Heart left ventricle (tissue), 13 donors: ENCODE results near the gene RNU11.

ENCODE experiments used
- POLR2A ChIP-seq, 2 donors: fragments of 450-650 bp; IDR thresholded peaks; one replicate each; pipeline ENCODE4 v1.6.1; 2017; ENCODE audit warnings: antibody characterized with exemption in 2 of 2, mild to moderate bottlenecking in 2 of 2, moderate library complexity in 2 of 2
- TF ChIP-seq, protein P1 (sequence below), 12 donors: fragments of 200-600 bp; sonication (generic) in 4 of 12; IDR thresholded peaks; one replicate each; pipeline versions ENCODE4 v1.5.0 to v1.8.0; 2018 to 2022; ENCODE audit warnings: antibody characterized with exemption in 12 of 12, mild to moderate bottlenecking in 5 of 12
- donor health status: ischemic (EF 13 %, LVEDD 7.1; RV severe dilation, severe dysfunction).
- donor health status: DM: no; HTN: yes; CAD: no.
- donor health status: DM: no; HTN: no; CAD: no.
- donor health status: ischemic (EF 25% LVEDD 6.9; RV normal size, moderate dysfunction).
- donor health status: ischemic (EF 25% LVEDD 5.7; RV mildly dilated, moderate dysfunction).
- donor health status: ischemic (EF 35%, LVEDD 5.7; RV mildly dilated, moderate dysfunction).
- donor health status: nonischemic (EF 11% LVEDD 7.7; RV severe dilation, severe dysfunction).
- donor health status: DM: yes; HTN: yes; CAD: no.
- donor health status: PGD.
- donor health status: ischemic (EF 29% LVEDD 5.4; RV normal size, mild dysfunction).
- donor health status: nonischemic (EF 23%, LVEDD 6.1; RV moderate dilation, normal function).

DNA sequence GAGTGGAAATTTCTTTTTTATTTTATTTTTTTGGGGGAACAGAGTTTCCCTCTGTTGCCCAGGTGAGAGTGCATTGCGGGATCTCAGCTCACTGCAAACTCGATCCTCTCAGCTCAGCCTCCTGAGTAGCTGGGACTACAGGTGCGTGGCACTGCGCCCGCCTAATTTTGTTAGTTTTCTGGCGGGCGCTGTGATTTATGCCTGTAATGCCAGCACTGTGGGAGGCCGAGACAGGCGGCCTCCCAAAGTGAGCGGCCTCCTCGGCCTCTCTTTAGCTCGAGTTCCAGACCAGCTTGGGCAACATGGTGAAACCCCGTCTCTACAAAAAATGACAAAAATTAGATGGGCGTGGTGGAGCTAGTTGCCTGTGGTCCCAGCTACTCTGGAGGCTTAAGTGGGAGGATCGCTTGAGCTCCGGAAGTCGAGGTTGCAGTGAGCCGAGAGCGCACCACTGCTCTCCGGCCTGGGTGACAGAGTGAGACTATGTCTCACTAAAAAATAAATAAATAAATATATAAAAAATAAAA lies 22.9 kb downstream of the RNU11 start:
- TF ChIP-seq, protein P1, sequence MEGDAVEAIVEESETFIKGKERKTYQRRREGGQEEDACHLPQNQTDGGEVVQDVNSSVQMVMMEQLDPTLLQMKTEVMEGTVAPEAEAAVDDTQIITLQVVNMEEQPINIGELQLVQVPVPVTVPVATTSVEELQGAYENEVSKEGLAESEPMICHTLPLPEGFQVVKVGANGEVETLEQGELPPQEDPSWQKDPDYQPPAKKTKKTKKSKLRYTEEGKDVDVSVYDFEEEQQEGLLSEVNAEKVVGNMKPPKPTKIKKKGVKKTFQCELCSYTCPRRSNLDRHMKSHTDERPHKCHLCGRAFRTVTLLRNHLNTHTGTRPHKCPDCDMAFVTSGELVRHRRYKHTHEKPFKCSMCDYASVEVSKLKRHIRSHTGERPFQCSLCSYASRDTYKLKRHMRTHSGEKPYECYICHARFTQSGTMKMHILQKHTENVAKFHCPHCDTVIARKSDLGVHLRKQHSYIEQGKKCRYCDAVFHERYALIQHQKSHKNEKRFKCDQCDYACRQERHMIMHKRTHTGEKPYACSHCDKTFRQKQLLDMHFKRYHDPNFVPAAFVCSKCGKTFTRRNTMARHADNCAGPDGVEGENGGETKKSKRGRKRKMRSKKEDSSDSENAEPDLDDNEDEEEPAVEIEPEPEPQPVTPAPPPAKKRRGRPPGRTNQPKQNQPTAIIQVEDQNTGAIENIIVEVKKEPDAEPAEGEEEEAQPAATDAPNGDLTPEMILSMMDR (IDR thresholded peaks at IDR 0.05) = no peak
- TF ChIP-seq POLR2A (IDR thresholded peaks at IDR 0.05) = no peak
